Transverse colon (tissue), 3 donors: ENCODE data around the gene STIM1.

Source experiments
- EP300 ChIP-seq: sonication (generic); formaldehyde crosslinking; IDR thresholded peaks from one replicate; pipeline ENCODE4 v1.6.1; 2017; ENCODE audit warnings: antibody characterized with exemption, low read depth
- POLR2A ChIP-seq: fragments of 450-650 bp; IDR thresholded peaks from one replicate; pipeline ENCODE4 v1.6.1; 2016; ENCODE audit warnings: antibody characterized with exemption, mild to moderate bottlenecking, moderate library complexity
- TF ChIP-seq, protein P1 (sequence below), 5 experiments: fragments of 200-600 bp in 3 of 5; fragments of 450-650 bp in 2 of 5; sonication (generic) in 3 of 5; IDR thresholded peaks; 1 replicate in 2 of 5; 2 replicates in 3 of 5; pipeline ENCODE4 v1.5.1; 2016 to 2017; ENCODE audit warnings: antibody characterized with exemption in 5 of 5, inconsistent platforms in 3 of 5, mild to moderate bottlenecking in 2 of 5, moderate library complexity in 1 of 5

DNA sequence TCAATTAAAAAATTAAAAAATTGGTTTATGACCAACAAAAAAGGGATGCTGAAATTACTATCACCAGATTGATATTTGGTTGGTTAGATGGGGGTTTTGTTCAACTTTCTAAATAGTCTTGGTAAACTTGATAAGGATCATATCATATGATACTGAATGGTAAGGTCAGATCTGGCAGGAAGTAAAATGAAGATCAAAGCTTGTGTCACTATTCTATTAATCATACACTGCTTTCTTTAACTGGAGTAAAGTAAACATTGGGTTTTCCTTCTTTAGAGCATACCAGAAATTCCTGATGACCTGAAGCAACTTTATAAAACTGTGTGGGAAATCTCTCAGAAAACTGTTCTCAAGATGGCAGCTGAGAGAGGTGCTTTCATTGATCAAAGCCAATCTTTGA, 279.3 kb downstream of the STIM1 start:
- TF ChIP-seq, protein P1, sequence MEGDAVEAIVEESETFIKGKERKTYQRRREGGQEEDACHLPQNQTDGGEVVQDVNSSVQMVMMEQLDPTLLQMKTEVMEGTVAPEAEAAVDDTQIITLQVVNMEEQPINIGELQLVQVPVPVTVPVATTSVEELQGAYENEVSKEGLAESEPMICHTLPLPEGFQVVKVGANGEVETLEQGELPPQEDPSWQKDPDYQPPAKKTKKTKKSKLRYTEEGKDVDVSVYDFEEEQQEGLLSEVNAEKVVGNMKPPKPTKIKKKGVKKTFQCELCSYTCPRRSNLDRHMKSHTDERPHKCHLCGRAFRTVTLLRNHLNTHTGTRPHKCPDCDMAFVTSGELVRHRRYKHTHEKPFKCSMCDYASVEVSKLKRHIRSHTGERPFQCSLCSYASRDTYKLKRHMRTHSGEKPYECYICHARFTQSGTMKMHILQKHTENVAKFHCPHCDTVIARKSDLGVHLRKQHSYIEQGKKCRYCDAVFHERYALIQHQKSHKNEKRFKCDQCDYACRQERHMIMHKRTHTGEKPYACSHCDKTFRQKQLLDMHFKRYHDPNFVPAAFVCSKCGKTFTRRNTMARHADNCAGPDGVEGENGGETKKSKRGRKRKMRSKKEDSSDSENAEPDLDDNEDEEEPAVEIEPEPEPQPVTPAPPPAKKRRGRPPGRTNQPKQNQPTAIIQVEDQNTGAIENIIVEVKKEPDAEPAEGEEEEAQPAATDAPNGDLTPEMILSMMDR (IDR thresholded peaks at IDR 0.05): no peak
- TF ChIP-seq POLR2A: no peak
- no peak for TF ChIP-seq EP300
